Measurements from ENCODE around the gene RNF112.

GRCh38 chr17:19417611-19418010 is 6.6 kb downstream of the RNF112 start:
- no peak for TF ChIP-seq EZH2 (IDR thresholded peaks at IDR 0.05; ENCODE audit: insufficient read depth, poor library complexity, severe bottlenecking)
- no peak for TF ChIP-seq EZH2phosphoT487 (IDR thresholded peaks at IDR 0.05; ENCODE audit: insufficient read depth, low read depth)

All from GM23248 (cell line).